Hindlimb muscle (tissue), 1 donor: ENCODE measurements around the gene KIF13A. TPM values are rescaled to one million over a fixed set of nuclear protein-coding genes. Genes with fewer than 3 reads are reported as not detected.
"Not testable (repeated sequence)": the region's sequence is repeated elsewhere in the genome, so short reads cannot be mapped to it uniquely, and the experiment has no call there.

Experiments
- DNase-seq: peaks from one replicate; pipeline ENCODE4 v3.0.0-alpha.2; 2013
- polyA plus RNA-seq: library from polyadenylated mRNA; unstranded; fragments of 120-200 nt; gene quantifications from one replicate; pipeline ENCODE4 v1.2.1, GENCODE V29; 2013; ENCODE audit not compliant: insufficient read length

KIF13A gene
- 42.8 TPM for polyA plus RNA-seq

DNA sequence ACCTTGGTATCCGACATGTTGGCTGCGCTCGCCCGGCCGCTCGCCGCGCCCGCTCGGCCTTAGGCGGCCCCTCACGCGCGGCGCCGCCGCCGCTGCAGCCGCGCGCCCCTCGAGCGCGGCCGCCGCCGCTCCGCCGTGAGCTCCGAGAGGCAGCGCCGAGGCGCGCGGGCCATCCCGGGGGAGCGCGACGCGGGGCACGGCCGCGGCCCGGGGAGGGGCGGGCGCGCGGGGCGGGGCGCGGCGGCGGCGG, at the start of gene KIF13A:
TSS of gene KIF13A (minus strand) at position 189 of the 250 bp plus-strand sequence. CDS start at position 17, 172 bp downstream.
- peak; percentile 36 for DNase-seq

GRCh38 chr6:18036781-18037180, 49.3 kb upstream of the KIF13A start:
- no peak for DNase-seq

DNA sequence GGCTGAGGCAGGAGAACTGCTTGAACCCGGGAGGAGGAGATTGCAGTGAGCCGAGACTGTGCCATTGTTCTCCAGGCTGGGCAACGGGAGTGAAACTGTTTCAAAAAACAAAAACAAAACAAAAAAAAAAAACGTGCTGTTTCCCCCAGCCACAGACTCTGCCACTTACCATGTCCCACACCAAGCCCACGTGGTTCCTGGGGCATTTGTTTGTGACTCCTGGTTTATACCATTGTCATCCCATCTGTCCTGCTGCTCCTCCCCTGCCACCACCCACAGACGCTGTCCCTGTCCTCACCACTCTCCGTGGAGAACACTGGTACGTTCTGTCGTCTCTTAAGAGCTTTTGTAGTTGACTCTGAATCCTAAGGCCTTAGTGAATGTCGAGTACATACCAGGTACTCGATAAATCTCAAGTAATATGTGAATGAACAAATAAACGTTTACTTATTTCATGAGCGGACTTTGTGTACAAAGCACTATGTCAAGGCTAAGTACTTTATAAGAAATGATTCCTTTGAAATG, 48.0 kb upstream of the KIF13A start:
- no peak for DNase-seq

DNA sequence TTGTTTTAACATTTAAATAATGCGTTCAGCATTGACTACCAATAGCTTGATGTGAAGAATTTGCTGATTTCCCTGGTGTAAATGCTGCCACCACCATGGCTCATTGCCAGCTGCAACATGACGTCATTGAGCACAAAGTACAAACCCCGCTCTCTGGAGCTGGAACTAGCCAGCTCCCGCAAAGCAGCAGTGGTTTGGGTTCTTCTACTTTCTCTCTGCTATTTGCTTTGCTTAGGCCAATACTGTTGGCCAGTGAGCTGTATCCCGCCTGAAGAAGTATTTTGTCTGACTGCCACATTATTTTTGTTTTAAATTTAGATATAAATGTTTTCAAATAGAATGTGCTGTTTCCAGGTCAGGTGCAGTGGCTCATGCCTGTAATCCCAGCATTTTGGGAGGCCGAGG, 47.4 kb upstream of the KIF13A start:
- DNase-seq: no peak

- no peak for DNase-seq
These were observed 44.3 kb upstream of the KIF13A start for GRCh38 chr6:18031680-18032256.

GRCh38 chr6:18031189-18031588, 43.8 kb upstream of the KIF13A start:
- no peak for DNase-seq

DNA sequence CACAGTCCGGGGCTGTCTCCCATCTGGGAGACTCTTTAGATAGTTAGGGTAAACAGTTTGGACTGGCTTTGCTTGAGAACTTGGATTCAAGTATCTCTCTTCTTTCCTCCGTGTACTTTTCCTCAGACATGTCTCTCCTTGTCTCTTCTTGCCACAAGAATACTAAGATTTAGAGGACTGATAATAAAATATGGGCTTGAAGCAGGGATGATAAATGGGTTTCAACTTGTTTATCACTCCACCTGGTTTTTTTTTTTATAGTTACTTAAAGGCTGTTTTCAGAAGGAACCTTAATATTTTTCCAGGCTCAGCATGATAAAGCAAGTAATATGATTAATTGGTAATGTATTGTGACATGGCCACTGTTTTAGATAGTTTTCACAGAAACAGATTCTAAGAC, 40.9 kb upstream of the KIF13A start:
- DNase-seq: no peak

- no peak for DNase-seq
These were observed 38.2 kb upstream of the KIF13A start for GRCh38 chr6:18025596-18025995.

DNA sequence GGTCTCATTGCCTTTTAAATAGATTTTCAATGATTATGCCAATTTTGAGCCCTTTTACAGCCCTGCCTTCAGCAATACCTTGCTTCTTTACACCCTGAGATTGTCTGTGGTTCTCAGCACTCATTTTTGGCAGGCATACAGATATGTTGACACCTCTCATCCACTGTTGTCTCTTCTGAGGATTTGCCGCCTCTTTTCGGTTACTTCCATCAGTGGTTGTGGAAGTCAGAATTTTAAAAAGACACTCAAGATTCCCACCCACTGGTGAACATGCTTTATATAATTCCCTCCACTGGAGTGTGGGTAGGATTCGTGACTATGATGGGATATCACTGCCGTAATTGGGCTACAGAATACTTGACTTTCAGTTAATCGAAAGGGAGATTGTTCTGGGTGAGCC, 37.4 kb upstream of the KIF13A start:
- no peak for DNase-seq

GRCh38 chr6:18023891-18024290, 36.5 kb upstream of the KIF13A start:
- no peak for DNase-seq

DNA sequence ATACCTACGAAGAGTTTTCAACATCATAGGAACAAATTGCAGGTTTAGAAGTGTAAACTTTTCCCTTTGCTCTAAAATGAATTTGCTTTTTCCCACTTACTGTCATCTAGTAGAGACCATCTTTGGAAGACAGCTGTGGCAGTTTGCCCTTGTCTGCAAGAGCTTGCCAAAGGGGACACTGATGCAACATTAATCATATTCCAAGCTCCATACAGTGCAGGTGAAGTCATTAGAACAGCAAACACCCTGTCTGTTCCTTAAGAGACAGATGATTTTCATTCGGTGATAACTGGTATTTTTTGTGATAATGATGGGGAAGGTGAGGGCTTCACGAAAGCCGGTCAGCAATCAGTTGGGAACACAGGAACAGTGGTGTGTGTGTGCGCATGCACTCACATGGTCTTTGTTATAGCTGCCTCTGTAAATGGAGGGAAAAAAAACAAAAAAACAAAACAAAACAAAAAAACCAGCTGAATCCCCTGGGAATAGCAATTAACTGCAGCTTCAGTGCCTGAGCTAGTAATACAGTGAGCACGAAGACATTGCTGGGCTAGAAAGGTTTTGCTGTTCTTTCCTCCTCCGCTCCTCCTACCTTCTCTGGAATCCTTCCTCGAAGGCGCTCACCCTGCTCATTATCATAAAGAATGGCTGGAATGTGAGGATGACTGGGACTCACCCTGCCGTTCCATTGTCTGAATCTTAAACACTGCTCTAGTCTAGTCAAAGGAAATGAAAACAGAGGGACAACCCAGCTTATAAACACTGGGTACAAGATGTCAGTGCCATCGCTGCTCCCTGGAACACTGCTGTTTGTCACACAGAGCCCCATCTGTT, 35.2 kb upstream of the KIF13A start:
- DNase-seq: no peak

GRCh38 chr6:18021166-18021850, 33.9 kb upstream of the KIF13A start:
- DNase-seq: no peak

GRCh38 chr6:18020545-18020944, 33.1 kb upstream of the KIF13A start:
- not testable (repeated sequence) for DNase-seq

- DNase-seq: no peak
These were observed 32.4 kb upstream of the KIF13A start for GRCh38 chr6:18019539-18020534.

GRCh38 chr6:18019133-18019532, 31.7 kb upstream of the KIF13A start:
- DNase-seq: not testable (repeated sequence)

GRCh38 chr6:18016698-18017097, 29.3 kb upstream of the KIF13A start:
- no peak for DNase-seq

GRCh38 chr6:18016133-18016532, 28.7 kb upstream of the KIF13A start:
- no peak for DNase-seq

GRCh38 chr6:18011287-18011686, 23.9 kb upstream of the KIF13A start:
- no peak for DNase-seq

GRCh38 chr6:18010540-18010939, 23.1 kb upstream of the KIF13A start:
- not testable (repeated sequence) for DNase-seq

DNA sequence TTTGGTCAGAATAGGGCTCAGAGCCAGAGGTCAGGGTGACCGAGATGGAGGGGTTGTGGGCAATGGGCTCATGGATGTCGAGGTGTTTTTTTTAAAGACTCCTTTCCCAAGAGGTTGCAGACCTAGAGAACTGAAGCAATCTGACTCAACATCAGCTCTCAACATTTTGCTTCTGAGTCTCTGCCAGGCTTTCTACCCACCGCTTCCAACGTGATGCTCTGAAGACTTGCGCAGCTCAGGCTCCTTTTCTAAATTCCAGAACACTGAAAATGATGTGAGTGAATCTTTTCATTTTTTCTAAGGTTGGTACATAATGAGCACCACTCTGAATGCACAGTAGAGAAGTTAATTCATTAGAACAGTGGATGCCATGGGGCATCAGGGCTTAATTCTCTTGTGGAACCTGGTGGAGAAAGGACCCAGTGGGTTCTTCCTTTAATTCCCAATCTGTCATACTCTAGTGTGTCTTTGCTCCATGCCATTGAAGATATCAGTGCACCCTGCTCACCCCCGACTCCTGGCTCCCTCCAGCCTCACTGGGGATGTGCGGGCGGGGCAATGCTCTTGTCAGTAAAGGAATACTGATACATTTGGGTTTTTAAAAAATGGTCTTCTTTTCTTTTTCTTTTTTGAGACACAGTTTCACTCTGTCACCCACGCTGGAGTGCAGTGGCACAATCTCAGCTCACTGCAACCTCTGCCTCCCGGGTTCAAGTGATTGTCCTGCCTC, 17.0 kb upstream of the KIF13A start:
- no peak for DNase-seq

DNA sequence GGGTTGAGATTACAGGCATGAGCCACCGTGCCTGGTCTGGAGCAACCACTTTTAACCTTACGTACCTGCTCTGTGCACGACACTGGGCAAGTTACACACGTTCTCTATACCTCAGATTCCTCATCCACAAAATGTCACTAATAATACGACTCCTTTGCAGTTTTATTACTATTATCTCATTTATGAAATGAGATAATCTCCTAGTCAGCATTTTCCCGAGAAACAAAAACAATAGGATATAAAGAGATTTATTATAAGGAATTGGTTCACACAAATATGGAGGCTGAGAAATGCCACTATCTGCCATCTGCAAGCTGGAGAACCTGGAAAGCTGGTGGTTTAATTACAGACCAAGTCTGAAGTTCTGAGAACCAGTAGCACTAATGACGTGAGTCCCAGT, 12.0 kb upstream of the KIF13A start:
- no peak for DNase-seq

- no peak for DNase-seq
These were observed 11.0 kb upstream of the KIF13A start for GRCh38 chr6:17998442-17998841.
